Fibroblast of villous mesenchyme (primary cell): ENCODE results near the gene GJB5. TPM values are rescaled to one million over a fixed set of nuclear protein-coding genes. Genes with fewer than 3 reads are reported as not detected.

Experiments
- DNase-seq: peaks from one replicate; pipeline ENCODE4 v3.0.0-alpha.2; 2010; ENCODE audit warnings: low read depth
- H3K4me3 ChIP-seq: 2 replicates; pipeline ENCODE4 v1.5.1; 2011; ENCODE audit warnings: low read depth, mild to moderate bottlenecking, low read length
- total RNA-seq: library from RNA; depleted of rRNA; stranded (reverse); fragments of >200 nt; gene quantifications from 2 replicates; pipeline ENCODE4 v1.2.3, GENCODE V29; 2012
- TF ChIP-seq, protein P1 (sequence below): IDR thresholded peaks from 2 replicates; pipeline ENCODE4 v1.5.1; 2012; ENCODE audit warnings: low read depth, mild to moderate bottlenecking, low read length; ENCODE audit not compliant: insufficient read depth

The GJB5 gene
- not detected in 2 replicates for total RNA-seq

GRCh38 chr1:34754964-34755637, at the start of gene GJB5:
Gene GJB5, plus strand, starts transcription at chr1:34755047. Its CDS starts 2,284 bp downstream, at chr1:34757331.
- DNase-seq = no peak
- TF ChIP-seq, protein P1, sequence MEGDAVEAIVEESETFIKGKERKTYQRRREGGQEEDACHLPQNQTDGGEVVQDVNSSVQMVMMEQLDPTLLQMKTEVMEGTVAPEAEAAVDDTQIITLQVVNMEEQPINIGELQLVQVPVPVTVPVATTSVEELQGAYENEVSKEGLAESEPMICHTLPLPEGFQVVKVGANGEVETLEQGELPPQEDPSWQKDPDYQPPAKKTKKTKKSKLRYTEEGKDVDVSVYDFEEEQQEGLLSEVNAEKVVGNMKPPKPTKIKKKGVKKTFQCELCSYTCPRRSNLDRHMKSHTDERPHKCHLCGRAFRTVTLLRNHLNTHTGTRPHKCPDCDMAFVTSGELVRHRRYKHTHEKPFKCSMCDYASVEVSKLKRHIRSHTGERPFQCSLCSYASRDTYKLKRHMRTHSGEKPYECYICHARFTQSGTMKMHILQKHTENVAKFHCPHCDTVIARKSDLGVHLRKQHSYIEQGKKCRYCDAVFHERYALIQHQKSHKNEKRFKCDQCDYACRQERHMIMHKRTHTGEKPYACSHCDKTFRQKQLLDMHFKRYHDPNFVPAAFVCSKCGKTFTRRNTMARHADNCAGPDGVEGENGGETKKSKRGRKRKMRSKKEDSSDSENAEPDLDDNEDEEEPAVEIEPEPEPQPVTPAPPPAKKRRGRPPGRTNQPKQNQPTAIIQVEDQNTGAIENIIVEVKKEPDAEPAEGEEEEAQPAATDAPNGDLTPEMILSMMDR = no peak
- no peak within 1 kb of the TSS for H3K4me3 ChIP-seq

DNA sequence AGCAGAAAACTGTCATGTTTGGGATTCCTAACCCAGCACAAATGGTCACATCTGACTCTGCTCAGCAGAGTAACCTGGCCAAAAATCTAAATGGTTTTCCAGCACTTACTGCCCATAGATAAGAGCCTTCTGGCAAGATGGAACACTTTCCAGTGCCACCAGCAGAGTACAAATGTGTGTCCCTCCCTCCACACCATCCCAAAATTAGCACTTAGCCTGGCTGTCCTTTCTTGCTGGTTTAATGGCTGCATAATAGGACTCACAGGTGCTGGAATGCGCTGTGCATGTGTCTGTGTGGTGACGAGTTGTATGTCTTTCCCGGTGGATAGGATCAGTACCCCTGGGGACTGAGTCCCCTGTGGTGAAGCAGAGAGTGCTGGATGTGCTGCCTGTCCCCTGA, 49.8 kb upstream of the GJB5 start:
- TF ChIP-seq, protein P1 = no peak
- DNase-seq = no peak
- H3K4me3 ChIP-seq = no peak overlapping the region

DNA sequence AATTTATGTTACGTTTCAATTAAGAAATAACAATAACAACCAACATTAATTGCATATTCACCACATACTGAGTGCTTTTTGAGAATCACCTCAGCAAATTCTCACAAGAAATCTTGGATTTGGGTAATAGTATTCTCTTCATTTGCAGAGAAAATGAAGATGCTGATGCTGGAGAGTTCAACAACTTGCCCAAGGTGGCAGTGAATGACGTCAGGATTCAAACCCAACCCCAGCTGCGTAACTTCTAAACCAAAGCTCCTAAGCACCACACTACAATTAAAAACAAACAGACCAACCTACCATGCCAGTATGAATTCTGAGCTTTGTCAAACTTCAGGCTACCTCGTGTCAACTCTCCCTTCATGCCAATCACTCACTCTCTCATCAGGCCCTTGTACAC, 46.7 kb upstream of the GJB5 start:
- TF ChIP-seq, protein P1 = no peak
- H3K4me3 ChIP-seq = no peak overlapping the region
- no peak for DNase-seq

DNA sequence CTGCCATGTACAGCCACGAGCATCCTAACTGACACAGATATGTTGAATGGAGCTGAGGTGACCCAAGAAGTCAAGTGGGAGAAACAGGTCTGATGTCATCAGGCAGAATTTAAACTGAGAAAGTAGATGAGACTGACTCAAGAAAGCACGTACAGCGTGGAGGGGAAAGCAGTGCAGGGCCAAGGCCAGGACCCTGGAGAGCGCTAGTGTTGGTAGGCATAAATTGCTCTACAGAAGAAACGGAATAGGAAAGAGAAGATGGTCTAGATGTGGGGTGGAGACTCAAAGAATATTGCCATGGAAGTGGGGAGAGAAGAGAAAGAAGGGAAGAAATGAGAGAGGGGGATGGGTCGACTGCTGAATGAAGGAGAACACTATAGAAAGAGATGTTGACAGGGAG, 45.3 kb upstream of the GJB5 start:
- TF ChIP-seq, protein P1 = no peak
- H3K4me3 ChIP-seq = no peak overlapping the region
- DNase-seq = no peak

GRCh38 chr1:34710812-34711211, 44.0 kb upstream of the GJB5 start:
- TF ChIP-seq, protein P1 = no peak
- DNase-seq = no peak

DNA sequence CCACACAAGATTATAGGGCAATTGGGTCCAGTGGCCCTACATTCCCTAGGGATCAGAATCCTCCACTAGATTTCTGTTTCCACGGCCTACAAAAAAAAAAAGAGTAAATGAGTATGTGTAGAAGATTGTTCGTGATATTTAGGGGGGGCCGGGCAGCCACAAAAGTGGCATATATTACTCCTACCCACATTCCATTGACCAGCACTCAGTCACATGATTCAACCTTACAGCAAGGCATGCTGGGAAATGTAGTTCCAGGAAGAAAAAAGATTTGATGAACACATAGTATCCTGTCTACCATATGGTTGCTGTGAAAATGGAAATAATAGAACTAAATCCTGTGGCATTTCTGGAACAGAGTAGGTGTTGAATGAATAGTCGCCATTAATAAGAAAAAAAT, 43.4 kb upstream of the GJB5 start:
- TF ChIP-seq, protein P1 = no peak
- no peak for DNase-seq
- no peak overlapping the region for H3K4me3 ChIP-seq

More at GRCh38 chr1:34710812-34711211, 44.0 kb upstream of the GJB5 start:
- no peak overlapping the region for H3K4me3 ChIP-seq
